PC-3 (cell line): ENCODE measurements around the gene TOMM40L. TPM values are rescaled to one million over a fixed set of nuclear protein-coding genes. Genes with fewer than 3 reads are reported as not detected.

ENCODE experiments used
- ATAC-seq: fragments of 200-7000 bp; cut with Tn5 transposase; 2 replicates; pipeline ENCODE4 v1.9.1; 2020; ENCODE audit warnings: mild to moderate bottlenecking, moderate library complexity
- BruUV-seq: library from RNA; stranded (reverse); fragments of 400-500 nt; replicated peaks from 2 replicates; lab custom pipeline; 2021; lab: Mats Ljungman, UMichigan
- CTCF ChIA-PET: fragments of 300-600 bp; sonication (Branson Sonifier 250); formaldehyde crosslinking; loops from one replicate; lab custom pipeline; 2022; ENCODE audit warnings: antibody characterized with exemption; lab: Charles Lee
- POLR2A ChIA-PET: fragments of 300-600 bp; sonication (Branson Sonifier 250); formaldehyde crosslinking; loops from one replicate; lab custom pipeline; 2022; ENCODE audit warnings: antibody characterized with exemption; ENCODE audit not compliant: unreplicated experiment; lab: Charles Lee
- DNase-seq: peaks from one replicate; pipeline ENCODE4 v3.0.0-alpha.2; 2015
- H2AFZ ChIP-seq: fragments of 300-600 bp; sonication (generic); 2 replicates; pipeline ENCODE4 v1.6.0; 2016; ENCODE audit warnings: antibody characterized with exemption, low read length
- H3F3A ChIP-seq: fragments of 300-600 bp; sonication (generic); one replicate; pipeline ENCODE4 v1.6.0; 2017; ENCODE audit warnings: antibody characterized with exemption, low read length, control low read depth, mild to moderate bottlenecking; ENCODE audit not compliant: unreplicated experiment
- H3K27ac ChIP-seq: fragments of 300-600 bp; sonication (generic); 2 replicates; pipeline ENCODE4 v1.5.1; 2016; ENCODE audit warnings: mild to moderate bottlenecking, low read length
- H3K27me3 ChIP-seq: fragments of 300-600 bp; sonication (generic); 2 replicates; pipeline ENCODE4 v1.6.1; 2016; ENCODE audit warnings: low read length, mixed read lengths
- H3K36me3 ChIP-seq: fragments of 300-600 bp; sonication (generic); 2 replicates; pipeline ENCODE4 v1.6.1; 2016; ENCODE audit warnings: low read depth, mixed run types, low read length, mixed read lengths
- H3K4me1 ChIP-seq: fragments of 300-600 bp; sonication (generic); 2 replicates; pipeline ENCODE4 v1.5.1; 2016; ENCODE audit warnings: low read length; ENCODE audit not compliant: insufficient read depth
- H3K4me2 ChIP-seq: fragments of 300-600 bp; sonication (generic); 2 replicates; pipeline ENCODE4 v1.6.0; 2016; ENCODE audit warnings: low read length
- H3K4me3 ChIP-seq: fragments of 300-600 bp; sonication (generic); 2 replicates; pipeline ENCODE4 v1.5.1; 2016; ENCODE audit warnings: mild to moderate bottlenecking, low read length, mixed read lengths
- H3K79me2 ChIP-seq: fragments of 300-600 bp; sonication (generic); 2 replicates; pipeline ENCODE4 v1.6.1; 2017; ENCODE audit warnings: low read length, mixed read lengths
- H3K9ac ChIP-seq: fragments of 300-600 bp; sonication (generic); 2 replicates; pipeline ENCODE4 v1.6.0; 2016; ENCODE audit warnings: mild to moderate bottlenecking, low read length
- H3K9me2 ChIP-seq: fragments of 300-600 bp; sonication (generic); replicated peaks from 2 replicates; pipeline ENCODE4 v1.6.1; 2016; ENCODE audit warnings: mixed run types, low read length, mixed read lengths
- H3K9me3 ChIP-seq: fragments of 300-600 bp; sonication (generic); 2 replicates; pipeline ENCODE4 v1.6.1; 2016; ENCODE audit warnings: low read length, mixed read lengths
- H4K20me1 ChIP-seq: fragments of 300-600 bp; sonication (generic); 2 replicates; pipeline ENCODE4 v1.6.1; 2016; ENCODE audit warnings: low read length, mixed read lengths
- CTCF ChIP-seq: fragments of 300-600 bp; sonication (generic); conservative IDR thresholded peaks from 2 replicates; pipeline ENCODE4 v1.5.1; 2017; ENCODE audit warnings: antibody characterized with exemption, low read depth, mild to moderate bottlenecking, low read length
- EZH2 ChIP-seq: fragments of 300-600 bp; sonication (generic); IDR thresholded peaks from one replicate; pipeline ENCODE4 v1.6.1; 2017; ENCODE audit warnings: antibody characterized with exemption, mild to moderate bottlenecking, low read length; ENCODE audit not compliant: unreplicated experiment
- EZH2phosphoT487 ChIP-seq: fragments of 300-600 bp; sonication (generic); IDR thresholded peaks from 2 replicates; pipeline ENCODE4 v1.6.1; 2018; ENCODE audit warnings: mild to moderate bottlenecking, antibody characterized with exemption, low read length, borderline replicate concordance
- intact Hi-C: fragments of 100-400 bp; cut with micrococcal nuclease; formaldehyde crosslinking; loops from 2 replicates; pipeline ENCODE4 v1.9.0; 2023
- total RNA-seq: library from RNA; depleted of rRNA; stranded (reverse); fragments of >200 nt; gene quantifications from 2 replicates; pipeline ENCODE4 v1.2.3, GENCODE V29; 2014

TOMM40L gene
- total RNA-seq, 1 experiment from 2014 or later: 23.2 TPM

DNA sequence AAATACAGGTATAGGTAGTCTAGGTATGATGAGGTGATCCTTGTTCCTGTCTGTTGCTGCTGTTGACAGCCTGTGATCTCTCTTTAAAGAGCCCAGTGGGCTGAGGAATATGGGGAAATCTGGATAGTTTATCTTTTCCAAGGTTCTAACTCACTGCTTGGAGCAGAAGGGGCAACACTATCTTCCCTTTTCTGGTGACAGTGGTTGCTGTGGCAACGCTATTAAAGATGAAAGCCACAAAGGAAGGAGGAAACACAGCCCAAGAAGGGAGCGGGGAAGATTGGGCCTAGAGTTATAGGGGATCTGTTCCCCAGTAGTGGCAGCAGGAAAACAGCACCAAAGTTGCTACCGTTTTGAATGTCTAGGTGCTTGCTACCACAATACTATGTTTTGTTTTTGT, 41.5 kb downstream of the TOMM40L start:
- ATAC-seq: no peak
- CTCF ChIA-PET: no interaction called here
- intact Hi-C loops: no loop called here
- no peaks in the 10 kb centered on the region for H3K36me3 ChIP-seq
- H3K4me1 ChIP-seq: no peaks in the 10 kb centered on the region; the same call in 1 of the 2 replicates
- TF ChIP-seq CTCF: no peak
- no peak for TF ChIP-seq EZH2
- no peak for TF ChIP-seq EZH2phosphoT487
- no peak overlapping the region for H3K4me3 ChIP-seq
- no peaks in the 10 kb centered on the region for H3F3A ChIP-seq
- no peak overlapping the region for H2AFZ ChIP-seq
- no peaks in the 10 kb centered on the region for H3K79me2 ChIP-seq
- no TSS peak for BruUV-seq
- no peak overlapping the region for H3K4me2 ChIP-seq
- H3K9me2 ChIP-seq: no peaks in the 10 kb centered on the region
- DNase-seq: no peak
- no peaks in the 10 kb centered on the region for H4K20me1 ChIP-seq
- H3K9ac ChIP-seq: no peak overlapping the region
- no peak overlapping the region for H3K27ac ChIP-seq
- H3K27me3 ChIP-seq: no peaks in the 10 kb centered on the region
- no peaks in the 10 kb centered on the region for H3K9me3 ChIP-seq
- POLR2A ChIA-PET: interaction anchor here (0.6 kb wide), 1 partner anchor 30 kb away, joined by 4 read pairs; no protein-coding TSS in a partner anchor

DNA sequence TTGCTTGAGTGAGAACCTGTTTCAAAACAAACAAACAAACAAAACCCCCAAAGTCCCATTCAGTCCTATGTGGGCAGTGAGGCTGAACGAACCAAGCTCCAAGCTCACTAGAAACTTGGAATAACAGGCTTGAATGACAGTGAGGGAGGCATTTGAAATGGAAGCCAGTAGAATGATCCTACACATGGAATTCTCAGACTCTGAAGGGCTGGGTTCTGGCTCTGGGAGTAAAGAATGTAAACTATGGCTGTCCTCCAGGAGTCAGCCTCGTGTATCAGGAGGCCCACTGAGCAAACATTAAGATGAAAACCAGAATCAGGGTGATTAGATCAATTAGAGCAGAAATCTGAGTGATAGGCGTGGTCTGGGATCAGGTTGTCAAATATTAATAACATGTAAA, 47.5 kb downstream of the TOMM40L start:
- H2AFZ ChIP-seq: no peak overlapping the region
- no peaks in the 10 kb centered on the region for H3K79me2 ChIP-seq
- ChIA-PET CTCF (no interaction called here), POLR2A (no interaction called here)
- no TSS peak for BruUV-seq
- H3K4me2 ChIP-seq: no peak overlapping the region
- H3K9me2 ChIP-seq: no peaks in the 10 kb centered on the region
- TF ChIP-seq EZH2phosphoT487: no peak
- no peak for TF ChIP-seq EZH2
- TF ChIP-seq CTCF: no peak
- no peak overlapping the region for H3K4me3 ChIP-seq
- peaks cover 32% of the 10 kb centered on the region for H3K27me3 ChIP-seq
- H3F3A ChIP-seq: no peaks in the 10 kb centered on the region
- no peak for ATAC-seq
- H3K27ac ChIP-seq: no peak overlapping the region
- DNase-seq: no peak
- H3K9ac ChIP-seq: no peak overlapping the region
- H4K20me1 ChIP-seq: no peaks in the 10 kb centered on the region
- intact Hi-C loops: no loop called here
- no peaks in the 10 kb centered on the region for H3K36me3 ChIP-seq
- H3K4me1 ChIP-seq: no peaks in the 10 kb centered on the region
- H3K9me3 ChIP-seq: no peaks in the 10 kb centered on the region

GRCh38 chr1:161274874-161275273, 49.0 kb downstream of the TOMM40L start:
- no TSS peak for BruUV-seq
- Histone ChIP-seq H3K4me2 (no peak overlapping the region), H3K27ac (no peak overlapping the region), H3K9me2 (no peaks in the 10 kb centered on the region), H3F3A (no peaks in the 10 kb centered on the region), H2AFZ (no peak overlapping the region), H3K4me3 (no peak overlapping the region), H3K79me2 (no peaks in the 10 kb centered on the region), H3K9me3 (no peaks in the 10 kb centered on the region), H3K9ac (no peak overlapping the region), H3K4me1 (no peaks in the 10 kb centered on the region), H3K36me3 (no peaks in the 10 kb centered on the region), H3K27me3 (peaks cover 46% of the 10 kb centered on the region), H4K20me1 (no peaks in the 10 kb centered on the region)
- DNase-seq (no peak), ATAC-seq (no peak)
- POLR2A ChIA-PET: no interaction called here
- CTCF ChIA-PET: interaction anchor here (0.5 kb wide), 1 partner anchor 177 kb away, joined by 5 read pairs; no protein-coding TSS in a partner anchor
- intact Hi-C loops: no loop called here
- TF ChIP-seq EZH2 (no peak), EZH2phosphoT487 (no peak), CTCF (no peak)
